H9 (cell line): ENCODE data around the gene MAST2. TPM values are rescaled to one million over a fixed set of nuclear protein-coding genes. Genes with fewer than 3 reads are reported as not detected.

Experiments used
- DNase-seq: peaks from one replicate; pipeline ENCODE4 v3.0.0-alpha.2; 2017
- H2AFZ ChIP-seq: one replicate; pipeline ENCODE4 v1.6.1; 2013; ENCODE audit warnings: mild to moderate bottlenecking, low read length, control low read depth, moderate library complexity
- H2AK5ac ChIP-seq: 2 replicates; pipeline ENCODE4 v1.6.1; 2013; ENCODE audit warnings: low read length, control low read depth, mixed read lengths; ENCODE audit not compliant: insufficient read length
- H2BK120ac ChIP-seq: one replicate; pipeline ENCODE4 v1.6.1; 2013; ENCODE audit warnings: low read depth, mild to moderate bottlenecking, low read length, control low read depth, inconsistent platforms; ENCODE audit not compliant: poor library complexity, severe bottlenecking
- H2BK12ac ChIP-seq: 2 replicates; pipeline ENCODE4 v1.6.1; 2013; ENCODE audit warnings: low read length, control low read depth, mixed read lengths, low read depth; ENCODE audit not compliant: insufficient read length
- H2BK15ac ChIP-seq: 2 replicates; pipeline ENCODE4 v1.6.1; 2013; ENCODE audit warnings: low read depth, low read length, control low read depth
- H2BK20ac ChIP-seq: one replicate; pipeline ENCODE4 v1.6.1; 2013; ENCODE audit warnings: low read depth, mild to moderate bottlenecking, low read length, control low read depth, inconsistent platforms; ENCODE audit not compliant: poor library complexity, severe bottlenecking
- H2BK5ac ChIP-seq: 2 replicates; pipeline ENCODE4 v1.6.1; 2013; ENCODE audit warnings: low read length, control low read depth, mixed read lengths; ENCODE audit not compliant: insufficient read length
- H3K14ac ChIP-seq: 2 replicates; pipeline ENCODE4 v1.6.1; 2013; ENCODE audit warnings: low read length, control low read depth; ENCODE audit not compliant: insufficient read depth
- H3K18ac ChIP-seq: 2 replicates; pipeline ENCODE4 v1.6.1; 2013; ENCODE audit warnings: low read depth, mild to moderate bottlenecking, mixed read lengths, low read length, control low read depth; ENCODE audit not compliant: insufficient read length
- H3K23ac ChIP-seq: 2 replicates; pipeline ENCODE4 v1.6.1; 2013; ENCODE audit warnings: low read length, control low read depth, mixed read lengths, low read depth; ENCODE audit not compliant: insufficient read length
- H3K23me2 ChIP-seq: 2 replicates; pipeline ENCODE4 v1.6.1; 2013; ENCODE audit warnings: low read depth, mild to moderate bottlenecking, mixed read lengths, low read length, control low read depth; ENCODE audit not compliant: insufficient read length, poor library complexity, severe bottlenecking
- H3K27ac ChIP-seq: 2 replicates; pipeline ENCODE4 v1.5.1; 2013; ENCODE audit warnings: low read length, control low read depth, mixed read lengths, low read depth; ENCODE audit not compliant: insufficient read length
- H3K27me3 ChIP-seq: 2 replicates; pipeline ENCODE4 v1.6.1; 2013; ENCODE audit warnings: low read length, control low read depth, inconsistent platforms; ENCODE audit not compliant: insufficient read depth
- H3K4ac ChIP-seq: 2 replicates; pipeline ENCODE4 v1.6.1; 2013; ENCODE audit warnings: low read depth, mild to moderate bottlenecking, control low read depth, inconsistent platforms, low read length, moderate library complexity
- H3K4me1 ChIP-seq: 2 replicates; pipeline ENCODE4 v1.6.1; 2013; ENCODE audit warnings: low read length, control low read depth, inconsistent platforms; ENCODE audit not compliant: insufficient read depth
- H3K4me2 ChIP-seq: 2 replicates; pipeline ENCODE4 v1.6.1; 2013; ENCODE audit warnings: low read length, control low read depth, mixed read lengths; ENCODE audit not compliant: insufficient read length, insufficient read depth
- H3K56ac ChIP-seq: 2 replicates; pipeline ENCODE4 v1.6.1; 2013; ENCODE audit warnings: low read depth, mild to moderate bottlenecking, mixed read lengths, low read length, control low read depth; ENCODE audit not compliant: insufficient read length
- H3K79me1 ChIP-seq: 2 replicates; pipeline ENCODE4 v1.6.1; 2013; ENCODE audit warnings: low read depth, mild to moderate bottlenecking, moderate library complexity, low read length, control low read depth, inconsistent platforms; ENCODE audit not compliant: insufficient read depth, poor library complexity, severe bottlenecking
- H3K79me2 ChIP-seq: 2 replicates; pipeline ENCODE4 v1.6.1; 2013; ENCODE audit warnings: low read length, control low read depth, inconsistent platforms; ENCODE audit not compliant: insufficient read depth
- H3K9ac ChIP-seq: 2 replicates; pipeline ENCODE4 v1.6.1; 2013; ENCODE audit warnings: low read length, control low read depth, mixed read lengths; ENCODE audit not compliant: insufficient read length; ENCODE audit errors: extremely low read depth
- H3K9me3 ChIP-seq: one replicate; pipeline ENCODE4 v1.6.1; 2013; ENCODE audit warnings: low read depth, low read length, inconsistent platforms; ENCODE audit not compliant: control insufficient read depth
- H3T11ph ChIP-seq: one replicate; pipeline ENCODE4 v1.6.1; 2013; ENCODE audit warnings: mild to moderate bottlenecking, low read length, control low read depth, inconsistent platforms
- H4K20me1 ChIP-seq: one replicate; pipeline ENCODE4 v1.6.1; 2013; ENCODE audit not compliant: control insufficient read depth, insufficient read length, insufficient read depth
- H4K5ac ChIP-seq: 2 replicates; pipeline ENCODE4 v1.6.1; 2013; ENCODE audit warnings: low read depth, mild to moderate bottlenecking, mixed read lengths, low read length, control low read depth; ENCODE audit not compliant: insufficient read length
- H4K8ac ChIP-seq: replicated peaks from 2 replicates; pipeline ENCODE4 v1.6.1; 2013; ENCODE audit warnings: low read length, control low read depth, mixed read lengths, low read depth; ENCODE audit not compliant: insufficient read length
- H4K91ac ChIP-seq: 2 replicates; pipeline ENCODE4 v1.6.1; 2013; ENCODE audit warnings: low read depth, mild to moderate bottlenecking, moderate library complexity, mixed read lengths, low read length, control low read depth; ENCODE audit not compliant: insufficient read length
- H3K27ac Mint-ChIP-seq, 3 experiments: 2 replicates in 2 of 3; 3 replicates in 1 of 3; pipeline ENCODE4 v1.8.0; 2020 to 2021; ENCODE audit warnings: mixed read lengths in 3 of 3, mild to moderate bottlenecking in 1 of 3, moderate library complexity in 1 of 3
- H3K27me3 Mint-ChIP-seq: 2 replicates; pipeline ENCODE4 v1.8.0; 2021; ENCODE audit warnings: low read depth, mild to moderate bottlenecking, moderate library complexity, mixed read lengths
- H3K36me3 Mint-ChIP-seq, 3 experiments: 2 replicates in 2 of 3; 3 replicates in 1 of 3; pipeline ENCODE4 v1.8.0; 2020 to 2021; ENCODE audit warnings: low read depth in 3 of 3, mixed read lengths in 3 of 3; ENCODE audit not compliant: insufficient read depth in 1 of 3
- H3K4me1 Mint-ChIP-seq, 2 experiments: 2 replicates each; pipeline ENCODE4 v1.8.0; 2020; ENCODE audit warnings: mixed read lengths in 2 of 2
- H3K4me3 Mint-ChIP-seq, 2 experiments: 2 replicates in 1 of 2; 3 replicates in 1 of 2; pipeline ENCODE4 v1.8.0; 2020 to 2021; ENCODE audit warnings: mild to moderate bottlenecking in 2 of 2, mixed read lengths in 2 of 2, moderate library complexity in 1 of 2
- H3K9me3 Mint-ChIP-seq, 2 experiments: 2 replicates in 1 of 2; 3 replicates in 1 of 2; pipeline ENCODE4 v1.8.0; 2020; ENCODE audit warnings: mild to moderate bottlenecking in 2 of 2, mixed read lengths in 2 of 2, moderate library complexity in 1 of 2
- CTCF ChIP-seq: fragments of 200-600 bp; sonication (generic); conservative IDR thresholded peaks from 3 replicates; pipeline ENCODE4 v1.8.0; 2021; ENCODE audit warnings: antibody characterized with exemption, mild to moderate bottlenecking
- WGBS: extraction: QIAGEN DNeasy Blood & Tissue Kit; methylation state at CpG from one replicate; pipeline ENCODE4 v1.1.7; 2013; ENCODE audit warnings: missing lambda C conversion rate, low lambda C conversion rate, mixed read lengths; ENCODE audit not compliant: insufficient read length; ENCODE audit errors: extremely low coverage; 5-methylcytosine and 5-hydroxymethylcytosine counted together
- total RNA-seq: library from RNA; stranded (reverse); gene quantifications from 2 replicates; pipeline ENCODE4 v1.2.1, GENCODE V29; 2021

MAST2 gene
- total RNA-seq, 1 experiment from 2014 or later: 28.8 TPM

- 0 out of 2 replicates have a peak, but pooled peaks cover 2% of the 10 kb centered on the region for H3K79me2 ChIP-seq
- H4K8ac ChIP-seq: no peak overlapping the region
- H3K23ac ChIP-seq: no peak overlapping the region
- no peak overlapping the region for H2BK120ac ChIP-seq
- no peak overlapping the region for H2AFZ ChIP-seq
- no peak overlapping the region for H3K27ac Mint-ChIP-seq
- no peak overlapping the region for H4K91ac ChIP-seq
- no peak overlapping the region for H4K5ac ChIP-seq
- no peak overlapping the region for H2BK12ac ChIP-seq
- no peak overlapping the region for H2BK20ac ChIP-seq
- no peak overlapping the region for H3K18ac ChIP-seq
- 100% methylated on average over 1 of the region's 6 CpGs for WGBS
- no peak overlapping the region for H2BK15ac ChIP-seq
- H3K9ac ChIP-seq: no peak overlapping the region
- no peaks in the 10 kb centered on the region for H4K20me1 ChIP-seq
- DNase-seq: no peak
- TF ChIP-seq CTCF: no peak
- no peak overlapping the region for H3K27ac ChIP-seq
- no peak overlapping the region for H3T11ph ChIP-seq
- no peak overlapping the region for H2BK5ac ChIP-seq
- no peak overlapping the region for H3K56ac ChIP-seq
- no peak overlapping the region for H3K4me2 ChIP-seq
- H3K4me3 Mint-ChIP-seq: no peak overlapping the region
- H3K23me2 ChIP-seq: no peaks in the 10 kb centered on the region
- peaks cover 6 to 13% (median 11%) of the 10 kb centered on the region in 3 experiments for H3K36me3 Mint-ChIP-seq
- H3K27me3 Mint-ChIP-seq: no peaks in the 10 kb centered on the region
- H2AK5ac ChIP-seq: no peak overlapping the region
- no peak overlapping the region for H3K4ac ChIP-seq
- no peaks in the 10 kb centered on the region for H3K9me3 ChIP-seq
- peaks cover 3% of the 10 kb centered on the region for H3K79me1 ChIP-seq
- no peaks in the 10 kb centered on the region for H3K27me3 ChIP-seq
- H3K9me3 Mint-ChIP-seq: peaks cover 2 to 4% of the 10 kb centered on the region in 2 experiments
- no peak overlapping the region for H3K14ac ChIP-seq
- no peaks in the 10 kb centered on the region for H3K4me1 ChIP-seq
- peaks cover 2 to 11% of the 10 kb centered on the region in 2 experiments; a peak in 3 of 4 replicates for H3K4me1 Mint-ChIP-seq
These were observed 88.8 kb downstream of the MAST2 start for GRCh38 chr1:45892068-45892785.
